DMS53 (cell line): ENCODE measurements around the gene MMP10.
"Not testable (repeated sequence)": the region's sequence is repeated elsewhere in the genome, so short reads cannot be mapped to it uniquely, and the experiment has no call there.

Source experiments
- DNase-seq: peaks from one replicate; lab custom pipeline; 2025; lab: John Stamatoyannopoulos, UW

Gene MMP10

DNA sequence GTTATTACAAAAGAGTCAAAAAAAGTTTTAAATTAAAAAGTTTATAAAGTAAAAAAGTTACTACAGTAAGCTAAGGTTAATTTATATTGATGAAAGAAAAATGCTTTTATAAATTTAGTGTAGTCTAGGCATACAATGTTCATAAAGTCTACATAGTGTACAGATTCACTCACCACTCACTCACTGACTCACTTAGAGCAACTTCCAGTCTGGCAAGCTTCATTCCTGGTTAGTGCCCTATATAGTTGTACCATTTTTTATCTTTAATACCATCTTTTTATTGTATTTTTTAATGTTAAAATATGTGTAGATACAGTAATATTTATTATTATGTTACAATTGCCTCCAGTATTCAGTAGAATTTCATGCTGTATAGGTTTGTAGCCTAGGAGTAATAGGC lies 2.6 kb upstream of the MMP10 start:
- DNase-seq = no peak

DNA sequence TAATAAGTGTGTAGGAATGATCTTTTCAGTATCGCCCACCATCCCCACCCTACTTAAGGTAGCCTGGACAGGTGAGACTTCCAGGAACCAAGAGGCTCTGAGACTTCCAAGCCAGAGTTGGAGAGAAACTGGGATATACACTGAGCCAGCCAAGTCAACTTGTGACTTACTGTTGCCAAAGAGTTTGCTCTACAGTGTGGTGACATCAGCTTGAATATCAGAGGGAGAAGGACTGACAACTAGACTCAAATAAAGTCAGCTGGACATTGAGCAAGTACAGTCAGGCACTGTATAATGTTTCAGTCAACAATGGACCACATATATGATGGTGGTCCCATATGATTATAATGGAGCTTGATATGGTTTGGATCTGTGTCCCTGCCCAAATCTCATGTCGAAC lies 1.2 kb upstream of the MMP10 start:
- DNase-seq = peak; percentile 26

DNA sequence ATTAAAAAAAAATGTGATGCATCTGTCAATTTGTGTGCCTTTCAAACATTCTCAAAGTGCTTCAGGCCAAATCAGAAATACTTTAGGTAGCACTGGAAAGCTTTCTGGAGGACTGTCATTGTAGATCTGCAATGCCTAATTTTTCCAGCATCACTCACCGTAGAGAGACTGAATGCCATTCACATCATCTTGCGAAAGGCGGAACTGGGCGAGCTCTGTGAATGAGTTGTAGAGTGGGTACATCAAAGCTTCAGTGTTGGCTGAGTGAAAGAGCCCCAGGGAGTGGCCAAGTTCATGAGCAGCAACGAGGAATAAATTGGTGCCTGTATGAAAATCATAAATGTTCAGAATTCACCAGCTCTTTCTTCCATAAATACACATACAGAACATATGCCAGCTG lies 4.0 kb downstream of the MMP10 start:
- no peak for DNase-seq

DNA sequence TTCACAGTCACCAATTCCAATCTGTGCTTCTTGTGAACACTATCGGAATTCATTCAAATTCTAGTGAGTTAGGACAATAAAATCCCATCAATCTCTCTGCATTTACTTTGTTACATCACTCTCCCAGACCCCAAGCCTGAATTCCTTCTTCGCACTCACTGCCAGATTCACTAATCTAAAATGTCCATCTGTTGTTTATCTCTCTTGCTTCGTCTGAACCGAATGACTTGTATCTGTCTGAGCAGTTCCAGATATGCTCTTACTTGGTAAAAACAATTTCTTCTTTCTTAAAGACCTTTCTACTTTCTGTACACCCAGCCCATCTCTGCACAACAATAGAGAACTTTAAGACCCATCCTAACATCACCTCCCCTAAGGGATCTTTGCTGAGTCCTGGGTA lies 7.0 kb downstream of the MMP10 start:
- no peak for DNase-seq

DNA sequence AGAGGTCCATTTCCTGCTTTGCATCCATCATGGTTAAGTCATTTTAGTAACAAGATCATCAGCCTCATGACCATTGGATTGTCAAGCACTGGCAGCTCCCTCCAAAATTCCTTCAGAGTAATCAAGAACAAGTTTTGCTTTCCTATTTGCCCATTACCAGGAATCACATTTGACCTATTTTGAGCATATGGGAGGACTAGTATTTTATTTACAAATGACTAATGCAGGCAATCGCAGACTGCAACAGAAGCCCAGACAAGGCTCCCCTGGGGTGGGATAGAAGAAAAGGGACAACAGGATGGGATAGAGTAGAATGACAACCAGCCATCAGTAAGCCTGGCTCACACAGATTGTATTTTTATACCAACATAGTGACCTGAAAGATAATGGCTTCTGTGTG lies 9.1 kb downstream of the MMP10 start:
- DNase-seq = no peak

DNA sequence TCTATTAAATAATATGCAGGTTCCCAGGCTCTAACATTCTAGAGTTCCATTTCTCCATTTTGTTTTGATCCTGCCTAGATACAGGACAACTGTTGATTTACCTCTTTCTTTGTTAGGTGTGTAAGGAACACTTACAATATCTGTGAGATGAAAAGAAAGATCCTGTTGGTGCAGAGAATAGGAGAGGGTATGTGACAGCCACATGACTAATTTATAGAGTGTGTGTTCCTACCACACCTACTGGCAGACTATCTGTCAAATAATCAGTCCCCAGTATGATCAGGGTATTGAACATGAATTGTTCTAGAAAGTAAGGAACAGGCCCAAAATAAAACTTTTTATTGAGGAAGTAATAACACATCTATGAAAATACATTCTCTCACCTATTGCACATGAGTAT lies 10.2 kb downstream of the MMP10 start:
- DNase-seq = no peak

DNA sequence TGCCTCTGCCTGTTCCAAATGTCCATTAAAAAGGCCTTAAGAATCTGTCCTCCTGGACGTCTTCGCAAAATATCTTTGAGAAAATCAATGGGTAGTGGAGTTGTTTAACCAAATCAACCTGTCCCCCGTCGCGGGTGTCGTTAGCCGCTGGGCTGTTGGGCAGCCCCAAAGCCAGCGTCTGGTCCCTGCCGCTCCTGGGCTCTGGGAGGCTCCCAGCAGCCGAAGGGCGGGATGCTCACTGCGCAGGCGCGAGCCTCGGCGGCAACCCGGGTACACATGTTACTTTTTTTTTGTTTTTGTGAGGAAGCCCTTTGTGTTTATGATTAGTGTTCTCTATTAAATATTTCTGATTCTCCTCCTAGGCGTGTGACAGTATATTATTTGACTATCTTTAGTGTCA lies 12.6 kb downstream of the MMP10 start:
- DNase-seq = no peak

DNA sequence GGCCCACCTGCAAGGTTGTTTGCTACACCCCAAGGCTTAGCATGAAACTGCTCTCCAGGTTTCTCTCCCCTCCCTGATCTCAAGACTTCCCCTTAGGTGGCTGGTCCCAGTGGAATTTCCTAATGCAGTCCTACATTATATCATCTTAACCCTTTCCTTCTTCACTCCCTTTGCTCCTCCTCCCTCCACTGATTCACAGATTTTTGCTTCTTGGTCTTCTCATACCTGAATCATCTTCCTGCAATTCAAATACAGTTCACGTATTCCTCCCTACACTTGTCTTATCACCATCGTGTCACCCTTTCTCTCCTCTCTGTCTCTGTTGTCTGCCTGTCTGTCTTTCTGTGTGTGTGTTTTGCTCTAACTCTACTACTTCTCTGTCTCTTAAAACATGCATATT lies 17.0 kb downstream of the MMP10 start:
- no peak for DNase-seq

DNA sequence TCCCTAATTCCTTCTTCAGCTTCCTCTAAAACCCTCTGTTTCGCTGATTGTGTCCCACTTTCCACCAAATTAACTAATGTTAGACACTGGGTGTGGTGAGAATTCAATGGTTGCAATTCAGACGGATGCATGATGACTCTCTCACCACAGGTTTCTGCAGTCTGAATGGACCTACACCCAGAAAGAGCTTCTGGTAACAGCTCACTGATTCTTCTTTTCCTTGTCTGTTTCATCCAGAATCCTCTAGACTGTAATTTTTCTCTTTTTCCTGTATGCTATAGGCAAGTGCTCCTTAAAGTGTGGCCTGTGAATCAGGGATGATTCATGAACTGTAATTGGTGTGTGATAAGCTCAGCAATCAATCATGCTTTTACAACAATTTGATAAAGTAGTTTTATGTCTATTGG lies 18.1 kb downstream of the MMP10 start:
- no peak for DNase-seq

DNA sequence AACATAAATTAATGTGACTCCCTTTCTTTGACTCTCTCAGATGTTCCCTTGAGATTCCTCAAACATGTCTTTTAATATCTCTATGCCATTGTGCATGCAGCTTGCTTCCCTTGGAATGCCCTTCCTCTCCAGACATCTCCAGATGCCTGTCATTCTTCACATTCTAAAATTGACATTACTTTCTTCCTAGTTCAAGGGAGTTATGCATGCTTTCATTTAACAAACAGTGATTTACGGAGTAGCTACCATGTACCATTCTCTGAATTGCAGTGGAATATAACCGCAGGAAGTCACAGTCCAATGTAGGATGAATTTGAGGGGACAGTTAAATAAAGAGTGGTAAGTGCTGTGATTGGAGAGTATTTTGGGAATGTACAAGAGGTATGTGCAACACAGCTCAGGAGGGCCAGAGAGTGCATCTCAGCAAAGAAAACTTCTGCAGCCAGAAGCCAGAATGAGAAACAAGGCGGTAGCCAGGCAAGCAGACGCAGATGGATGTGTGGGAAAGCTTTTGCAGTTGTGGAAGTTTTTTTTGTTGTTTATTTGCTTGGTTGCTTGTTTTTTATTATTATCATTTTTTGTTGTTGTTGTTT lies 18.7 kb downstream of the MMP10 start:
- DNase-seq = no peak

DNA sequence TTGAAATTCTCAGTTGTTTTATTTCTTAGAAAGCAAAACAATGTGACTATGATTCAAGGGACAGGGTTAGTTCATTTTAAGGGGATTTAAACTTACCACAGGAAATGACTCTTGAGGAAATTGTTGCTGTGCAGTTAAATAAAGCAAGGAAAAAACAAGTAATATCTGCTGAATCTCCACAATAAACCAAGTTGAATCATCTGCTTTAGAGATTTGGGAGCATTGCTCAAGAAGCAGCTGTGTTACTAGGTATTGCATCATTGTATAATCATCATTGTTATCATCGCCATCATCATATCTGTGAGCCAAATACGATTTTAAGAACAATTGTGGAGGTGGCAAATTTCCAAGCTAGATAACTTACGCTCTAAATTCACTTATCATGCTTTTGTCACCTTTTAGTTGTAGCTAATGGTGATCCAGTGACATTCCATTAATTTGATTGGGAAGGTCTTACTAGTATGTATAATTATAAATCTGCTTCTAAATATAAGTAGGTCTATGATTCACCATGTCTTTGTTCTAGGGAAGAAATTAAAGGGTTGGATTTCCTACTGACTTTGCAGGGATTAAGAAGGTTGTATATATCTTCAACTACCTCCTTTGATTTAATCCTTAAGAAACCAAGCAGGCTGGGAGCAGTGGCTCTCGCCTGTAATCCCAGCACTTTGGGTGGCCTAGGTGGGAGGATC lies 19.9 kb downstream of the MMP10 start:
- DNase-seq = no peak

DNA sequence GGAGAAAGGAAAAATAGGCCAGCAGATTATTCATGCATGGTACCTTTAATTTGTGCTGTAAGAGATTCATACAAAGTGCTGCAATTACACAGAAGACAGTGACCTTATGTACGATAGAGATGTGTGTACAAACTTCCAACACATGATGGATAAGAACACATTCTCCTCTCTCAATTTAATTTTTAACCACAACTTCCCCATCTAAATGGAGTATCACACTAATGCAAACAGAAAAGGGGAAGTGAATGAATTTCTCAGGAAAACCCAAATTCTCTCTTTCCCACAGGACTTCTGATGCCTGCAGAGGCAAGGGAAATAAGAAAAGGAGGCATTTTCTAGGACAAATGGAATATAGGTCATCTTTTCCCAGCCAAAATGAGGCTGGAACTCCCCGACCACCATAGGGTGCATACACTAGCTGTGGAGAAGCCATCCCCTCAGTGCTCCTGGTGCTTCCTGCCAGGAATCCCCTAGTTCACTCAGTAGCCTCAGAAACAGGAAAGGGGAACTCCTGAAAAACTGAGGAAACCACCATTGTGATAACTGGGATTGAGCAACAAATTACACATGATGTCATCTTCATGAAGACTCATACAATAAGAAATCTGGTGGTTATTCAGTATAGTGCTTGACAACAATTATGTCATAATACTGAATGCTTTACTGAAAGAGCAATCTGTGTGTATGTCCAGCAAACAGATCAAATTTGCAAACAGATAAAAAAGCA lies 22.4 kb downstream of the MMP10 start:
- DNase-seq = peak; percentile 50

DNA sequence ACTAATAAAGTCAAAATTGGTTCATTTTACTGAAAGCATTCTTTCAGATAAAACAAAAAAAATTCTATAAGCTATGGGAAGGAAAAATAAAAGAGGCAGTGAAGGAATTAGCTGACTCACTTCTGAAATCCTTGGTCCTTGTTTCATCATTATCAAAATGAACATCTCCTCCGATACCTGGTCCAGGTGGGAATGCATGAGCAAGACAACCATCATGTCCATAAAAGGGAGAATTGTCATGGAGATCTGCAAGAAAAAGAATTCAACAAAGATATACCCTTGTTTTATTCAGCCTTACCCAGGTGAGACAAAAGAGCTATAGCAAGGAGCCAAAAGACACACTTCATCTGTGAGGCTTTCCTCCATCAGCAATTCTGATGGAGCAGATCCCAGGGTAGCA lies 27.2 kb downstream of the MMP10 start:
- DNase-seq = no peak

DNA sequence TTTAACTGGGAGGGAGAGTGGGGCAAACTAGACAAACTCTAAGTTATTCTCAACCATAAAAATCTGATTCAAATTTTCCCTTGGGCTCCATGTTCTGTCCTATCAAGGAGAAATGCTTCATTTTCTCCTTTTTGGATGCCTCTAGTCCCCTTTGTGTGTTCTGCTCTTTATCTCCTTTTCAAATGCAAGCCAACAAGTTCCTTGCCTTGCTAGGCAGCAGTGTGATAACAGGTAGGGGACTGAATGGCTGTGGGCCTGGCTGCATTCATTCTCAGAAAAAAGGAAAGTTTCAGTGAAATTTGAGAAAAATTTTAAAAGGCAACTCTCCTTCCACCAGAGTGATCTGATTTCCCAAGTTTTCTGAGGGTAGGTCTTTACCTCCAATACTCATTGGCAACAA lies 28.8 kb downstream of the MMP10 start:
- DNase-seq = no peak

DNA sequence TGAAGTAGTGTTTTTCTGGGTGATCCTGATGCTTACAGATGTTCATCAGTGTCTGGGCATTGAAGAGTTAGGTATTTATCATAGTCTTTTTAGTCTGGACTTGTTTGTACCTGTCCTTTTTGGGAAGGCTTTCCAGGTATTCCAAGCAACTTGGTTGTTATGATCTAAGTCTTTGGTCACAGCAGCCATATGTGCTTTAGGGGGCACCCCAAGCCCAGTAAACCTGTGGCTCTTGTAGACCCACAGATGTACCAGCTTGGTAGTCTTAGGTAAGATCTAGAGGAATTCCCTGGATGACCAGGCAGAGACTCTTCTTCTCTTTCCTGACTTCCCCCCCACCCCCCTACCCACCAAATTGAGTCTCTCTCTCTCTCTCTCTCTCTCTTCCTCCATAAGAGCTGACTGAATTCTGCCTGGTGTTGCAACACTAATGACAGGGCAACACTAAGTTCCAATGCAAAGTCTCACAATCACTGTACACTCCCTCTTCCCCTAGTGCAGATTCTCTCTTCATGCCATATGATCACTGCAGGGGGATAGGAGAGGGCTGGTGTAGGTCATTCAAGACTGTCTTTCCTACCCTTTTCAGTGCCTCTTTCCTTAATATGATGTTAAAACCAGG lies 31.2 kb downstream of the MMP10 start:
- DNase-seq = no peak

DNA sequence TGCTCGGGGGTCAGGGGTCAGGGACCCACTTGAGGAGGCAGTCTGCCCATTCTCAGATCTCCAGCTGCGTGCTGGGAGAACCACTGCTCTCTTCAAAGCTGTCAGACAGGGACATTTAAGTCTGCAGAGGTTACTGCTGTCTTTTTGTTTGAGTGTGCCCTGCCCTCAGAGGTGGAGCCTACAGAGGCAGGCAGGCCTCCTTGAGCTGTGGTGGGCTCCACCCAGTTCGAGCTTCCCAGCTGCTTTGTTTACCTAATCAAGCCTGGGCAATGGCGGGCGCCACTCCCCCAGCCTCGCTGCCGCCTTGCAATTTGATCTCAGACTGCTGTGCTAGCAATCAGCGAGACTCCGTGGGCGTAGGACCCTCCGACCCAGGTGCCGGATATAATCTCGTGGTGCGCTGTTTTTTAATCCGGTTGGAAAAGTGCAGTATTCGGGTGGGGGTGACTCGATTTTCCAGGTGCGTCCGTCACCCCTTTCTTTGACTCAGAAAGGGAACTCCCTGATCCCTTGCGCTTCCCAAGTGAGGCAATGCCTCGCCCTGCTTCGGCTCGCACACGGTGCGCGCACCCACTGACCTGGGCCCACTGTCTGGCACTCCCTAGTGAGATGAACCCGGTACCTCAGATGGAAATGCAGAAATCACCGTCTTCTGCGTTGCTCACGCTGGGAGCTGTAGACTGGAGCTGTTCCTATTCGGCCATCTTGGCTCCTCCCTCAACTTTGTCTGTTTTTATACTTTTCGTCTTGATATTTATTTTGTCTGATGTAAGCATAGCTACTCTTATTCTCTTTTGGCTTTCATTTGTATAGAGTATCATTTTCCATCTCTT lies 33.5 kb downstream of the MMP10 start:
- DNase-seq = peak; percentile 58

DNA sequence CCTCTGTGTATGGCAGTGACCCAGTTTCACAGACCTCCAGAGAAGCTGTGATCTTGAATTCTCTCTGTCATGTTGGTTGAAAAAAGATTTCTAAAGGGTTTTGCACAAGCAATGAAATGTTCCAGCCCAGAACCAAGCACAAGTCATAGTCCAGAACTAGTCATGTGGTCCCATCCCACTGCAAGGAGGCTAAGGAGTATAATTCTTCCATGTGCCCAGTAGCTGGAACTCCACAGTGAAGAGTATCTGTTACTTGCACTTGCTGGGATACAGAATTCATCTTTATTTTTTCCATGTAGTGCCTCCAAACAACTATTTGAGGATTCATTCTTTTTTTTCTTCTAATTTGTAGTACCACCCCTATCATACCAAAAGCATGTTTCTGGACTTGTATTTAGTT lies 45.8 kb downstream of the MMP10 start:
- DNase-seq = no peak

DNA sequence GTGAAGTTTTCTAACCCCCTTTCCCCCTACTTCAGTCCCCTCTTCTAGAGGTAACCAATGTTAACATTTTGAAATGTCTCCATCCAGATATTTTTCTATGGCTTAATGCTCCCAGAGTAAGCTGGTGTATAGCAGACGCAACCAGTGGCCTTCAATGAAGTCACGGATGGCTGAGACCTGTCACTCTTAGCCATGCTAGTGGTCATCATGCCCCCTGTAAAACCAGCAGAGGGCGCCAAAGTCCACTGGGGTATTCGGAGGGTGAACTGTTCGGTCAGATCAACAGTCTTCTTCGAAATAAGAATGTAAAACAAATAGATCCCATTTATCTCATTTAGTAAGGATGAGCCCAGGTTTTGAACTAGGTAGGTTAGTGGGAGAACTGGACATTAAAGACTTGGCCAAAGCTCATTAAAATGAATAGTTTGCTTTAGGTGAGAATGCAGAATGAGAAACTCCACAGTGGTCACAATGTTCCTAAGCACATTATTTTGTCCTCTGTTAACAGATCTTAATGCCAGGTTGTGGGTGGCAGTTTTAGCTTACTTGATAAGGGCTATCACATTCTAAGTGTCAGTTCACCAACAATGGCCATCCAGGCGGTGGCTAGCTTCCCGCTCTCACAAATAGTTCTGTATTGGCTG lies 47.1 kb downstream of the MMP10 start:
- DNase-seq = peak; percentile 95

DNA sequence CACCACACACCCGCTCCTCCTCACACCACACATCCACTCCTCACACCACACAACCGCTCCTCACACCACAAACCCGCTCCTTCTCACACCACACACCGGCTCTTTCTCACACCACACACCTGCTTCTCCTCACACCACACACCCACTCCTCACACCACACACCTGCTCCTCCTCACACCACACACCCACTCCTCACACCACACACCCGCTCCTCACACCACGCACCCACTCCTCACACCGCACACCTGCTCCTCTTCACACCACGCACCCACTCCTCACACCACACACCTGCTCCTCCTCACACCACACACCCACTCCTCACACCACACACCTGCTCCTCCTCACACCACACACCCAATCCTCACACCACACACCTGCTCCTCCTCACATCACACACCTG lies 49.5 kb downstream of the MMP10 start:
- DNase-seq = not testable (repeated sequence)

DNA sequence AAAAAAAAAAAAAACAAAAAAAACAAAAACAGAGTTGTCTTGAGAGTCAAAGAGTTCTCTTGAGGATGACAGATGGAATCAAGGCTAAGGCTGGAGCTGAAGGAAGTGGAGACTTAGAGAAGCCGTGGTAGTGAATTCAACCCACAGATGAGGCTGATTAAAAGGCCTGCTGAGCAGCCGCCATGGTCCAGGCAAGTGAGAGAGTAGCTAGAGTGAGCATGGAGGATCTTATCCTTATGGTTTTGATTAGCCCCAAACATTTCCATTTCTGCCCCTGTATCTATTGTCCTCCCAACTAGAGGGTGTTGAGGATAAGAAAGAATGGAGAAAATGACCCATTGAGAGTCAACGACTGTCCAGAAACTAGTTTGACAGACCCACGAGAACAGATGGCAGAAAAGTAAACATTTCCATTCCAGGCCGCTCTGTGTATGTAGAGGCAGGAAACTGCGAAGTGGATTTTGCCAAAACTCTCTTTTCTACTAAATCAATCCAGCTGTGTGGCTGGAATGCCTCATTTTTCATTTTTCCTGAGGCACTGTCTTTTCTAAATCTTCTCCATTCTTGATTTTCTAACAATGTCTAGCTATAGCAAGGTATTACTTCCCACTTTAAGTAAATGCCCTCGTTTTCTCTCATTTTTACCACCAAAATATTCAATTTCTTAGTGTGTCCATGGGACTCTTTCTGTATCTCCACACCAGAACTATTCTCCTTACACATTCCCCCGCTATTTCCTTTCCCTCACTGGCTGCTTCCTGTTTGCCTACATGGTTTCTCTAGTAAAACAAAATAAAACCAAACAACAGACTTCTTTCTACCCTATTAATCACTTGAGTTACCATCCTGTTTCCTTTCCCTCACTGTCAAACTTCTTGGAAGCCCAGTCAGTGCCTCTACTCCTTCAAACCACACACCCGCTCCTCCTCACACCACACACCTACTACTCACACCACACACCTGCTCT lies 50.3 kb downstream of the MMP10 start:
- peak; percentile 75 for DNase-seq
